ENCODE measurements around the gene ZNF594. TPM values are rescaled to one million over a fixed set of nuclear protein-coding genes. Genes with fewer than 3 reads are reported as not detected.
A peak's percentile ranks its signal among the peaks of the same experiment; 100 is the strongest.

The ZNF594 gene
- total RNA-seq, 1 donor from 2014 or later = 26.1 TPM

GRCh38 chr17:5198472-5198871 is 6.8 kb upstream of the ZNF594 start:
- H3K4me1 Mint-ChIP-seq (ENCODE audit: low read depth) = no peaks in the 10 kb centered on the region

GRCh38 chr17:5194346-5194745 is 2.7 kb upstream of the ZNF594 start:
- Mint-ChIP-seq H3K36me3 (ENCODE audit: insufficient read depth) (peaks cover 21% of the 10 kb centered on the region), H3K9me3 (ENCODE audit: low read depth) (peaks cover 21% of the 10 kb centered on the region), H3K4me1 (ENCODE audit: low read depth) (no peaks in the 10 kb centered on the region), H3K4me3 (ENCODE audit: low read depth) (no peak overlapping the region), H3K27ac (no peak overlapping the region), H3K27me3 (no peaks in the 10 kb centered on the region)
- no peak for TF ChIP-seq CTCF (IDR thresholded peaks at IDR 0.05; ENCODE audit: unreplicated experiment)
- DNase-seq (ENCODE audit: low spot score, unreplicated experiment) = no peak

More at GRCh38 chr17:5198472-5198871, 6.8 kb upstream of the ZNF594 start:
- Mint-ChIP-seq H3K27ac (no peak overlapping the region), H3K4me3 (ENCODE audit: low read depth) (no peak overlapping the region), H3K27me3 (no peaks in the 10 kb centered on the region), H3K36me3 (ENCODE audit: insufficient read depth) (no peaks in the 10 kb centered on the region), H3K9me3 (ENCODE audit: low read depth) (no peaks in the 10 kb centered on the region)
- no peak for DNase-seq (ENCODE audit: low spot score, unreplicated experiment)
- no peak for TF ChIP-seq CTCF (IDR thresholded peaks at IDR 0.05; ENCODE audit: unreplicated experiment)

GRCh38 chr17:5184288-5184687 is 7.4 kb downstream of the ZNF594 start:
- H3K4me1 Mint-ChIP-seq (ENCODE audit: low read depth) = no peaks in the 10 kb centered on the region
- peaks cover 78% of the 10 kb centered on the region for H3K36me3 Mint-ChIP-seq (ENCODE audit: insufficient read depth)
- no peaks in the 10 kb centered on the region for H3K27me3 Mint-ChIP-seq
- no peak for TF ChIP-seq CTCF (IDR thresholded peaks at IDR 0.05; ENCODE audit: unreplicated experiment)
- H3K9me3 Mint-ChIP-seq (ENCODE audit: low read depth) = peaks cover 64% of the 10 kb centered on the region
- H3K27ac Mint-ChIP-seq = no peak overlapping the region
- no peak for DNase-seq (ENCODE audit: low spot score, unreplicated experiment)
- H3K4me3 Mint-ChIP-seq (ENCODE audit: low read depth) = no peak overlapping the region

- no peak for DNase-seq (ENCODE audit: low spot score, unreplicated experiment)
- no peaks in the 10 kb centered on the region for H3K4me1 Mint-ChIP-seq (ENCODE audit: low read depth)
- H3K27ac Mint-ChIP-seq = peak overlapping the region; percentile 94
- no peak overlapping the region for H3K4me3 Mint-ChIP-seq (ENCODE audit: low read depth)
- H3K36me3 Mint-ChIP-seq (ENCODE audit: insufficient read depth) = peaks cover 84% of the 10 kb centered on the region
- H3K27me3 Mint-ChIP-seq = no peaks in the 10 kb centered on the region
- peaks cover 67% of the 10 kb centered on the region for H3K9me3 Mint-ChIP-seq (ENCODE audit: low read depth)
- no peak for TF ChIP-seq CTCF (IDR thresholded peaks at IDR 0.05; ENCODE audit: unreplicated experiment)
Measured at GRCh38 chr17:5183410-5183793, 8.3 kb downstream of the ZNF594 start.

GRCh38 chr17:5182597-5183409 is 8.9 kb downstream of the ZNF594 start:
- peaks cover 63% of the 10 kb centered on the region for H3K9me3 Mint-ChIP-seq (ENCODE audit: low read depth)
- peak overlapping the region; percentile 94 for H3K27ac Mint-ChIP-seq
- H3K4me1 Mint-ChIP-seq (ENCODE audit: low read depth) = no peaks in the 10 kb centered on the region
- no peak for TF ChIP-seq CTCF (IDR thresholded peaks at IDR 0.05; ENCODE audit: unreplicated experiment)
- no peak for DNase-seq (ENCODE audit: low spot score, unreplicated experiment)
- H3K36me3 Mint-ChIP-seq (ENCODE audit: insufficient read depth) = peaks cover 79% of the 10 kb centered on the region
- H3K27me3 Mint-ChIP-seq = no peaks in the 10 kb centered on the region
- H3K4me3 Mint-ChIP-seq (ENCODE audit: low read depth) = no peak overlapping the region
